HG02642 (cell line): ENCODE data around the gene AEBP1.
A peak's percentile ranks its signal among the peaks of the same experiment; 100 is the strongest.

Experiments used
- ATAC-seq: cut with Tn5 transposase; IDR thresholded peaks from one replicate; pipeline ENCODE4 v1.9.1; 2021; ENCODE audit warnings: mild to moderate bottlenecking; ENCODE audit not compliant: unreplicated experiment, poor library complexity

AEBP1 gene

GRCh38 chr7:44066111-44066460, 38.1 kb upstream of the AEBP1 start:
- no peak for ATAC-seq

DNA sequence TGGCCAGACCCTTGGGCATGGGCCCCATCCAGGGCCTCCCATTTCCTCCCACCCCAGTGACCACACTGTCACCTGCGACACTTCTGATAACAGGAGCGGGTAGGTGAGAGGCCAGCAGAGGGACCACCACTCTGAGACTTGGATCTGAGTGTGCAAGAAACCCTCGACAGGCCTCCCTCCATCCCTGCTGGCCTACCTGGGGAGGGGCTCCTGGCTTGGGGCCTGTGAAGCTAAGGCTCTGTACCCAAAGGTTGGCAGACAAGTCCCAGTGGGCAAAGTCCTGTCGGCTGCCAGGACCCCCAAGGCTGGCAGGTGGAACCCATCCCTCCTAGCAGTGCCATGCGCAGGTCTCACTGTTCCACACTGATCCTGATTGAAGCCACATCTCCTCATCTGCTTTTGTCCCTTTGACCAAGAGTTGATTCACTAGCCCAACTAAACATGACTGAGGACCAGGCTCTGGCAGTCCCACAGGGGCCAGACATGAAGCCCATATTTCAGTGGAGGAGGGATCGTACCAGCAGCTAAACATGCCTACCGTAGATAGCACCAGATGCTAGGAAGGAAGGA, 37.6 kb upstream of the AEBP1 start:
- ATAC-seq, result no peak

- no peak for ATAC-seq
These were observed 36.8 kb upstream of the AEBP1 start for GRCh38 chr7:44067064-44067951.

- no peak for ATAC-seq
These were observed 36.1 kb upstream of the AEBP1 start for GRCh38 chr7:44068054-44068453.

- ATAC-seq, result no peak
These were observed 32.3 kb upstream of the AEBP1 start for GRCh38 chr7:44071726-44072363.

GRCh38 chr7:44072364-44073231, 31.5 kb upstream of the AEBP1 start:
- no peak for ATAC-seq

DNA sequence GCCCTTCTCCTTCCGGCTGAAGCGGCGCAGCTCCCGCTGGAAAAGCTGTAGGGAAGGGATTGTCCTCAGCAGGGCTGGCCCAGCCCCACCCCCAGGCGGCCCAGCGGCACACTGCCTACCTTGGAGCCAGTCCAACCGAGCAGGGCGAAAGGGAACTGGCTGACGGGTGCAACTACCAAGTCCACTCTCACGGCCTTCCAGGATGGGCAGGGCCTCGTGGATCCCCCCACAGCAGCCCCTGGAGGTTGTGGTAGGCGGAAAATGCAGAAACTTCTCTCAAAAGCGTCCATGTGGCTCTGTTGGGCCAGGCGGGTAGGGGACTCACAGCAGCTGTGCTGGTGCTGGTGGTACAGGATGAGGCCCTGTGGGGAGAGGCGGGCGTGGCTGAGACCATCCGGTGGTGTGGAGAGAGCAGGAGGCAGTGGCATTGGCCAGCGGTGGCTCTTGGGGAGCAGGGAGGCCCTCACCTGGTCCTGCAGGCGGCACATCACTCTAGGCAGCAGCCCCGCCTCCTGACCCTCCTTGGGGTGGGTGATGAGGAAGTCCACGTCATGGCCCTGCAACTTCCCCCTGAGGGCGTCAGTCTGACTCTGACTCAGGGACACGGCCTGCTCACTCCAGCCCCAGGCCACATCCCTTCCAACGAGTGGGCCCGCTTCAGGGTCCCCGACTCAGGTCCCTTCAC, 30.3 kb upstream of the AEBP1 start:
- ATAC-seq, result peak; percentile 52

- ATAC-seq, result no peak
These were observed 29.8 kb upstream of the AEBP1 start for GRCh38 chr7:44074349-44074695.

DNA sequence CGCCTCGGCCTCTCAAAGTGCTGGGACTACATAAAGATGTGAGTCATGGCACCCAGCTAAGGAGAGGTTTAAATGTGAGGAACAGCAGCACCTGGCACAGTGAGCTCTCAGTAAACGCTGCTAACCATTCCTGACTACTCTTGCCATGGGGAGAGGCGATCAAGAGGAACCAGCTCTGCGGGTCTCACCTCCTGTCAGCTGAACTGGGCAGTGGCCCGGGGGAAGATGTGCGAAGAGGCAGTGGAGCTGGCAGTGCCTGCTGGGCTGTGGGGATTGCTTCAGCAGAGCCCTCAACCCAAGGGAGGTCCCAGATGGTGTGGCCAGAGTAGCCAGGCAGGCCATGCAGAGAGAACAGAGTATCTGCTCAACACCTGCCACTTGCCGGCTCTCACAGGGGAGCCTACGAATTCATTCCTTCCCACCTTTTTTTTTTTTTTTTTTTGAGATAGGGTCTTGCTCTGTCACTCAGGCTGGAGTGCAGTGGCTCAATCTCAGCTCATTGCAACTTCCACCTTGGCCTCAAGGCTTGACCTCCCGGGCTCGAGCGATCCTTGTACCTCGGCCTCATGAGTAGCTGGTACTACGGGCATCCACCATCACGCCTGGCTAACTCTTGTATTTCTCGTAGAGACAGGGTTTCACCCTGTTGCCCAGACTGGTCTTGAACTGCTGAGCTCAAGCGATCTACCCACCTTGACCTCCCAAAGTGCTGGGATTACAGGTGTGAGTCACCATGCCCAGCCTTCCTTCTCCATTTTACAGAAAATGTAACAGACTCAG, 28.7 kb upstream of the AEBP1 start:
- no peak for ATAC-seq

- ATAC-seq, result no peak
These were observed 27.8 kb upstream of the AEBP1 start for GRCh38 chr7:44076101-44076895.

- ATAC-seq, result no peak
These were observed 27.1 kb upstream of the AEBP1 start for GRCh38 chr7:44077061-44077460.

GRCh38 chr7:44077681-44078091, 26.5 kb upstream of the AEBP1 start:
- no peak for ATAC-seq

- ATAC-seq, result no peak
These were observed 25.6 kb upstream of the AEBP1 start for GRCh38 chr7:44078521-44078920.

DNA sequence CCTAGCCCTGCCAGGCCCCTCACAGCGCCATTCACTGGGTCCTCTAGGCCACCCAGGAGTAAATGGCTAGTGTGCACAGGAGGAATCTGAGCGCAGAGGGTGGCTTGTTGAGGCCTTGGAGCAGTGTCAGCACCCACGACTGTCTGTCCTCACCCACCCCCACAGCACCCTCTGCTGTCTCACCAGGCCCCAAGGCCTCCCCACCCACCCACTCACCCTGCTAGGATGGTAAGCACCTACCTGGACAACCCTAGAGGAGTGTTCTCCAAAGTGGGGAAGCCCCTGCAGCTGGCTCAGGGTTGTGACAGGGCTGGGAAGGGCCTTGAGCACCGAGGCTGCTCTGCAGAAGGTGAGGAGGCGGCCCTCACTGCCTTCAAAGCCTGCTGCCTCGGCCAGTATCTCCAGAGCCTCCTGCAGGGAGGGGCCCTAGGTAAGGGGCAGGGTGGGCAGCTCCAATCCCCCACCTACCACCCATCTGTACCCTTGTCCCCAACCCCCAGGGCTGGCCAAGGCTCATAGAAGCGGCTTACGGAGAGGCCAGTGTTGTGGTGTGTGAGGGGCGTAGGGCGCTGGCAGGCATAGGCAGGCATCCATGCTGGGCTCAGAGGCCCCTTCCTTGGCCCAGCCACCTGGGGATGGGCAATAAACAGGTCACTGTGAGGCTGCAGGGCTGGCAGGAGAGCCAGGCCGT, 24.7 kb upstream of the AEBP1 start:
- no peak for ATAC-seq

- no peak for ATAC-seq
These were observed 24.0 kb upstream of the AEBP1 start for GRCh38 chr7:44080118-44080517.

DNA sequence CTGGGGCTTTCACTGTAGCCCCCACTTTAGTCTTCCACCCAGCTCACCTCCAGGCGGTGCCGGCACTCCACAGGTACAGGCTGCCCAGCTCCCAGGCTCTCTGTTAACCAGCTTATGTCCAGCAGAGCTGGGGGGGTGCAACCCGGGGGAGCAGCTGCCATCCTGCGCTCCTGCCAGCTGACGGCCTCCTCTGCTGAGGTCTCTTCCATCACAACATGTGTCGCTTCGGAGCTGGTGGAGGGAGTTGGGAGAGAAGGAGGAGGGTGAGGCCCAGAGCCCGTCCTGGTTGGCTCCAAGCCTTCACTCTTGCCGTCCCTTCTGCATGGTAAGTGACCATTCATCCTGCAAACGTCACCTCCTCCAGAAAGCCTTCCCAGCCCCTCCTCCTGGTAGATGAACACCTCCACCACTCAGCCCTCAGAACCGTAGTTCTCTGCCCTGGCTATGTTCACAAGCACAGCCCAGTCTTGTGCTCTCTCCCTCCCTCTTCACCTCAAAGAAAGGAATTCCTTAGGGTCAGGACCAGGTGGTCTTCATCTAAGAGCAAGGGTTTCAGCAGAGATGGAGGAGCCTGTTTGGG, 23.4 kb upstream of the AEBP1 start:
- no peak for ATAC-seq

DNA sequence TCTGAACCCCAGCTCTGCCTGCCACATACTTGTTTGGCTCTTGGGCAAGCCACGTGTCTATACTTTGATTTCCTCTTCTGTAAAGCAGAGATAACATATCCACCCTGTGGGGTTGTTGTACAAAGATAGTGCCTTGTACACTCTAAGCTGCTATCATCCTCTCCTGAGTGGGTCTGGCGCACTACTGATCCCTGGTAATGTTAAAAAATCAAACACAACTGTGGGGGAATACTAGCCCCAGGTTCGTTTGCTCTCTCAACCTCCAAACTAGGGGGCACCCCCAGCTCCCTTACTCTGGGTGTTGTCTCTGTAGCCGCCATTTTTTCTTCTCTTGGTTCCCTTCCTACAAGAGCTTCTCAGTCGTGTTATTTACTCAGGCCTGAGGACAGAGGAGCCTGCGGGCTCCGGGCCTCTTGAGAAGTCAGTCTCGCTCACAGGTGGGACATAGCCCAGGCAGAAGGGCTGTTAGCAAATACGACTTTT, 22.8 kb upstream of the AEBP1 start:
- ATAC-seq, result no peak
